GM12872 (cell line): ENCODE measurements around the gene CHST11.

Experiments used
- TF ChIP-seq, protein P1 (sequence below): IDR thresholded peaks from 3 replicates; pipeline ENCODE4 v1.5.1; 2011; ENCODE audit warnings: low read depth, mild to moderate bottlenecking, low read length, moderate library complexity; ENCODE audit not compliant: insufficient read depth

CHST11 gene

DNA sequence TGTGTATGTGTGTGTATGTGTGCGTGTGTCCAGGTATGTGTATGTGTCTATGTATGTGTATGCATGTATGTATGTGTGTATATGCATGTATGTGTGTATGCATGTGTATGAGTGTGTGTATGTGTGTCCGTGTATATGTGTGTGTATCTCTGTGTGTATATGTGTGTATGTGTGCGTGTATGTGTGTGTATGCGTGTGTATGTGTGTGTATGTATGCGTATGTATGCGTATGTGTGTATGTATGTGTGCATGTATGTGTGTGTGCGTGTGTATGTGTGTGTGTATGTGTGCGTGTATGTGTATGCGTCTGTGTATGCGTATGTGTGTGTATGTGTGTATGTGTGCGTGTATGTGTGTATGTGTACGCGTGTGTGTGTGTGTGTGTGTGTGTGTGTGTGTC lies 31.6 kb downstream of the CHST11 start:
- TF ChIP-seq, protein P1, sequence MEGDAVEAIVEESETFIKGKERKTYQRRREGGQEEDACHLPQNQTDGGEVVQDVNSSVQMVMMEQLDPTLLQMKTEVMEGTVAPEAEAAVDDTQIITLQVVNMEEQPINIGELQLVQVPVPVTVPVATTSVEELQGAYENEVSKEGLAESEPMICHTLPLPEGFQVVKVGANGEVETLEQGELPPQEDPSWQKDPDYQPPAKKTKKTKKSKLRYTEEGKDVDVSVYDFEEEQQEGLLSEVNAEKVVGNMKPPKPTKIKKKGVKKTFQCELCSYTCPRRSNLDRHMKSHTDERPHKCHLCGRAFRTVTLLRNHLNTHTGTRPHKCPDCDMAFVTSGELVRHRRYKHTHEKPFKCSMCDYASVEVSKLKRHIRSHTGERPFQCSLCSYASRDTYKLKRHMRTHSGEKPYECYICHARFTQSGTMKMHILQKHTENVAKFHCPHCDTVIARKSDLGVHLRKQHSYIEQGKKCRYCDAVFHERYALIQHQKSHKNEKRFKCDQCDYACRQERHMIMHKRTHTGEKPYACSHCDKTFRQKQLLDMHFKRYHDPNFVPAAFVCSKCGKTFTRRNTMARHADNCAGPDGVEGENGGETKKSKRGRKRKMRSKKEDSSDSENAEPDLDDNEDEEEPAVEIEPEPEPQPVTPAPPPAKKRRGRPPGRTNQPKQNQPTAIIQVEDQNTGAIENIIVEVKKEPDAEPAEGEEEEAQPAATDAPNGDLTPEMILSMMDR = no peak

DNA sequence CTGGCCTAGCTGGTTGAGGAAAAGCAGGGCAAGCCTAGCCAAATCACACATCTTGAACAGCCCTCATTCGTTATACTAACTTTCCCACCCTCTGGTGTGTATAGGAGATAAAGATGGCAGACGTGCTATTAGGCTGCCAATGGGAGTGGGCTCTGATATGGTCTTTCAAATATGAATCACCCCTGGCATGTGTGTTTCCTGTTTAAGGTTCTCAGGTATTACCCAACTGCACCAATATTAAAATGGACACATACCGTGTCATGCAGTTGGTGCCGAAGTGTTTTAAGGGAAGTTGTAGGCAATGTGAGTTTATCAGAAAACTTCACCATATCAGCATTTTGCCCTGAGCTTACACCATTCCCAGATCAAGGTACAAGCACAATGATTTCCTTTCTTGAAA lies 33.4 kb downstream of the CHST11 start:
- TF ChIP-seq, protein P1 = no peak

DNA sequence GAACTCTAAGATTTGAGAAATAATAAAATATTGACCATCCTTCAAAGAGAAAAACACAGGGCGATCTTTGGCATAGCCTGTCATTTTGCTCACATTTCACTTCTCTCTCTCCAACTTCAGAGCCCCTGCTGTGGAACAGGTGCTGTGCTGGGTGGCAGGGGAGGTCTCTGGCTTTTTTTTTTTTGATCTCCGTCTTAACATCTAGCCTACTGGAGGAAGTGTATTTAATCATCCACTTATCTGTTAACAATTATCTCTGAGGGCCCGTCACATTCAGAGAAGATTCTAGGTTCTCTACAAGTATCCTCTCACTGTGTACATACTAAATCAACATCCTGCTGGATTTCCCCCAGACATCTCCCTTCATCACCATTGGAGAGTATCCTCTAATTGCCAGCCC lies 34.1 kb downstream of the CHST11 start:
- TF ChIP-seq, protein P1 = no peak

DNA sequence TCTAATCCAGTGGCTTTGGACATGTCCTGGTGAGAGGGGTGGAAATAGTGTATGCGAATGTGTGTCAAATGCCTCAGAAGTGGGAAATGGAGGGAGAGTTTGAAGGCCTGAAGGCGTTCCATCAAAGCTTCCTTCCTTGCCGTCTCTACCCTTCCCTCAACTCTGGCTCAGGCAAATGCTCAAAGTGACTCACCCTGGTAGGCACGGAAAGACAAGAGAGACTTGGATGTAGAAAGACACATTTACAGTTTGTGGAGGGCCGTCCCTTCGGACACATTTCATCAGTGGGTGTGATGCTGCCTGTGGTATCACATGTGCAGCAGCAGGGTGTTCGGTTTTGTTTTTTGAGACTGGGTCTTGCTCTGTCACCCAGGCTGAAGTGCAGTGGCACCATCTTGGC lies 36.7 kb downstream of the CHST11 start:
- TF ChIP-seq, protein P1 = no peak

DNA sequence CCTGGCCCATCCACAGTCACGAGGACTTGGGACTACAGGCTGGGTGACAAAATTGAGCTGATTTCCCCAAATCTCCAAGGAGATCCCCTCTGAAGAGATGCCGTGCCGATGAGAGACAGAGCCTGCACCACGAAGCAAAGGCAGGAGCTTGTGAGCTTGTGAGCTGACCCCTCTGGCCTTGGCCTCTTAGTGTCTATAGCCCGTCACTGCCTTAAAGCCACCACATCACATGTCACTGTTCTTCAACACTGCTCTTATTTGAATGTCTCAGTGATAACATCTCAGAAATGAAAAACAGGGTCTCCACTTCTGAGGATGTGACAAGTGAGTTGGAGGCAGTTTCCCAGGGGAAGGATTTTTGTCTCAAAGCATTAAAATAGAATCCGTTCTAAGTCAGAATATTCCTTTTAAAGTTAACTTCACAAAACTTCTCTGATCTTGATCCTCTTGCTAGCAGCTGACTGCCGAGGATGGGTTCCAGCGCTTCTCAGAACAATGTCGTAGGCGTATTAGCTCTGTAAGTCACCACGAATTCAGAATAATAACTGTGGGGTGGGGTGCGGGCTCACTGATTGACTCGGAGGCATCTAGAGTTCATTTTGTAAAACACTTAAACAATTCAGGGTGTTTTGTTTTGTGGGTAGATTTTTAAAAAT lies 37.5 kb downstream of the CHST11 start:
- TF ChIP-seq, protein P1 = no peak

DNA sequence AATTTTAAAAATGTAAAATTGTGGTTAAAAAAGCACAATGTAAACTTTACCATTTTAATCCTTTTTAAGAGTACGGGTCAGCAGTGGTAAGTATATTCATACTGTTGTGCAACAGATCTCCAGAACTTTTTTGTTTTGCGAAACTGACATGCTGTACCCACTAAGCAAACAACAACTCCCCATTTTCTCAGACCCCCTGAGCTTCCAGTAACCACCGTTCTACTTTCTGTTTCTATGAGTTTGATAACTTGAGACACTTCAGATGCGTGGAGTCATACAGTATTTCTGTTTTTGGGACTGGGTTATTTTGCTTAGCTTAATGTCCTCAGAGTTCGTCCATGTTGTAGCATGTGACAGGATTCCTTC lies 38.0 kb downstream of the CHST11 start:
- TF ChIP-seq, protein P1 = no peak

DNA sequence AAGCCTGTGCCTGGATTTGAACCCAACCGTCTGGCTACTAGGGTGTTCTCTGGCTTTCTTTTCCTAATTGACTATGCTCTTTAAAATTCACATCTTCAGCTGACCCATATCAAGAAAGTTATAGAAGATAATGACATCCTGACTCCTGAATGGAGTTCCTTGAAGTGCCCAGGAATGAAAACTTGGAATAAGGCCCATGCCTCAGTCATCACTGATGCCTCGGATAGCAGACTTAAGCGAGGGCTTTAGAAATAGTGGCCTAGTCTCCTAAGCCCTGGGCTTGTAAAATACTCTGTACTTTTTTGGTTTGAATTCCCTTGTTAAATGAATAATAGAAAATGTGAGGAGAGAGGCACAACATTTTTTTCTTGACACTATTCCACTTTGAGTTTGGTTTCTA lies 39.0 kb downstream of the CHST11 start:
- TF ChIP-seq, protein P1 = no peak
